ENCODE measurements around the gene ARHGEF19. TPM values are rescaled to one million over a fixed set of nuclear protein-coding genes. Genes with fewer than 3 reads are reported as not detected.

The ARHGEF19 gene
- total RNA-seq, 4 donors from 2014 or later: 33.0 to 83.8 (median 45.7) TPM

- Histone ChIP-seq H3K4me1 (peaks cover 62% of the 10 kb centered on the region), H3K4me3 (no peak overlapping the region), H3K36me3 (no peaks in the 10 kb centered on the region), H3K27me3 (no peaks in the 10 kb centered on the region), H3K27ac (no peak overlapping the region), H3K9me3 (no peaks in the 10 kb centered on the region)
- no peak for DNase-seq (ENCODE audit: low spot score in 2 of 2)
- TF ChIP-seq CTCF (IDR thresholded peaks at IDR 0.05): no peak
- no peak for TF ChIP-seq EP300 (IDR thresholded peaks at IDR 0.05)
- no peak for TF ChIP-seq POLR2AphosphoS5 (IDR thresholded peaks at IDR 0.05)
- TF ChIP-seq POLR2A (IDR thresholded peaks at IDR 0.05): no peak
- 100% methylated on average over 4 of the region's 4 CpGs for WGBS
Observed at GRCh38 chr1:16177306-16177705, 35.1 kb downstream of the ARHGEF19 start.

- peaks cover 55% of the 10 kb centered on the region for H3K4me1 ChIP-seq
Observed at GRCh38 chr1:16176653-16177052, 35.8 kb downstream of the ARHGEF19 start.

GRCh38 chr1:16175610-16176553 is 36.6 kb downstream of the ARHGEF19 start:
- Histone ChIP-seq H3K27ac (peak overlapping the region; percentile 78), H3K27me3 (no peaks in the 10 kb centered on the region), H3K4me1 (peaks cover 47% of the 10 kb centered on the region), H3K9me3 (no peaks in the 10 kb centered on the region), H3K36me3 (no peaks in the 10 kb centered on the region), H3K4me3 (no peak overlapping the region)
- peak; percentile 91 to 93 for DNase-seq (ENCODE audit: low spot score in 2 of 2)
- 6% methylated on average over 15 of the region's 24 CpGs for WGBS
- TF ChIP-seq EP300 (IDR thresholded peaks at IDR 0.05) (no peak), CTCF (IDR thresholded peaks at IDR 0.05) (no peak), POLR2A (IDR thresholded peaks at IDR 0.05) (no peak), POLR2AphosphoS5 (IDR thresholded peaks at IDR 0.05) (no peak)

More at GRCh38 chr1:16176653-16177052, 35.8 kb downstream of the ARHGEF19 start:
- Histone ChIP-seq H3K27ac (peak overlapping the region; percentile 78), H3K9me3 (no peaks in the 10 kb centered on the region), H3K27me3 (no peaks in the 10 kb centered on the region), H3K36me3 (no peaks in the 10 kb centered on the region), H3K4me3 (no peak overlapping the region)
- WGBS: 87% methylated on average over 6 of the region's 7 CpGs
- TF ChIP-seq CTCF (IDR thresholded peaks at IDR 0.05) (no peak), EP300 (IDR thresholded peaks at IDR 0.05) (no peak), POLR2AphosphoS5 (IDR thresholded peaks at IDR 0.05) (no peak), POLR2A (IDR thresholded peaks at IDR 0.05) (no peak)
- DNase-seq (ENCODE audit: low spot score in 2 of 2): no peak

GRCh38 chr1:16174886-16175598 is 37.4 kb downstream of the ARHGEF19 start:
- peak overlapping the region; percentile 78 for H3K27ac ChIP-seq
- H3K27me3 ChIP-seq: no peaks in the 10 kb centered on the region
- WGBS: 40% methylated on average over 2 of the region's 22 CpGs
- no peaks in the 10 kb centered on the region for H3K9me3 ChIP-seq
- DNase-seq (ENCODE audit: low spot score in 2 of 2): no peak
- no peak overlapping the region for H3K4me3 ChIP-seq
- TF ChIP-seq POLR2AphosphoS5 (IDR thresholded peaks at IDR 0.05) (no peak), POLR2A (IDR thresholded peaks at IDR 0.05) (no peak), EP300 (IDR thresholded peaks at IDR 0.05) (no peak), CTCF (IDR thresholded peaks at IDR 0.05) (no peak)
- no peaks in the 10 kb centered on the region for H3K36me3 ChIP-seq
- H3K4me1 ChIP-seq: peaks cover 42% of the 10 kb centered on the region
